GM12878 (cell line): ENCODE results near the gene ELFN2. TPM values are rescaled to one million over a fixed set of nuclear protein-coding genes. Genes with fewer than 3 reads are reported as not detected.

ENCODE experiments used
- ATAC-seq: fragments of 200-7000 bp; cut with Tn5 transposase; 3 replicates; pipeline ENCODE4 v1.9.1; 2020; ENCODE audit warnings: mild to moderate bottlenecking, moderate library complexity
- BruUV-seq: library from RNA; stranded (reverse); fragments of 400-500 nt; replicated peaks from 2 replicates; lab custom pipeline; 2021; lab: Mats Ljungman, UMichigan
- CTCF ChIA-PET: fragments of 300-600 bp; sonication (Branson Sonifier 250); formaldehyde crosslinking; extraction: SDS; loops from one replicate; lab custom pipeline; 2021; ENCODE audit warnings: inconsistent platforms; lab: Yijun Ruan, JAX
- POLR2A ChIA-PET: fragments of 350-600 bp; formaldehyde crosslinking; extraction: SDS; loops from one replicate; lab custom pipeline; 2021; ENCODE audit warnings: inconsistent platforms; lab: Charles Lee
- RAD21 ChIA-PET: fragments of 300-600 bp; sonication (Branson Sonifier 250); formaldehyde crosslinking; loops from one replicate; lab custom pipeline; 2023; ENCODE audit warnings: antibody characterized with exemption; ENCODE audit not compliant: unreplicated experiment; lab: Charles Lee
- SMC1A ChIA-PET: fragments of 300-600 bp; sonication (Branson Sonifier 250); formaldehyde crosslinking; loops from one replicate; lab custom pipeline; 2023; ENCODE audit not compliant: unreplicated experiment, uncharacterized antibody; lab: Charles Lee
- DNase-seq: peaks from one replicate; pipeline ENCODE4 v3.0.0-alpha.2; 2011; ENCODE audit warnings: low read depth, low spot score
- FAIRE-seq: peaks from 3 replicates; lab custom pipeline; 2011; peaks lifted over from hg19 to GRCh38; lab: Jason Lieb, UNC
- H2AFZ ChIP-seq: 2 replicates; pipeline ENCODE4 v1.6.0; 2011; ENCODE audit warnings: low read depth, low read length, control low read depth; ENCODE audit not compliant: control insufficient read depth
- H3K27ac ChIP-seq: 2 replicates; pipeline ENCODE4 v1.5.1; 2011; ENCODE audit warnings: control low read depth; ENCODE audit not compliant: control insufficient read depth, insufficient read depth
- H3K27me3 ChIP-seq, 2 experiments: replicated peaks in 1 of 2; 2 replicates each; pipeline versions ENCODE4 v1.6.0 to v1.6.1; 2011; ENCODE audit warnings: low read length in 1 of 2; ENCODE audit not compliant: control insufficient read depth in 2 of 2, insufficient read depth in 2 of 2
- H3K36me3 ChIP-seq, 2 experiments: 2 replicates each; pipeline ENCODE4 v1.5.1; 2011; ENCODE audit warnings: low read length in 1 of 2; ENCODE audit not compliant: control insufficient read depth in 2 of 2, insufficient read depth in 2 of 2
- H3K4me1 ChIP-seq: 2 replicates; pipeline ENCODE4 v1.6.1; 2011; ENCODE audit warnings: mild to moderate bottlenecking, low read length, moderate library complexity, mixed read lengths; ENCODE audit not compliant: control insufficient read depth, insufficient read depth
- H3K4me2 ChIP-seq: 2 replicates; pipeline ENCODE4 v1.6.0; 2011; ENCODE audit warnings: control low read depth; ENCODE audit not compliant: control insufficient read depth, insufficient read depth
- H3K4me3 ChIP-seq: fragments of 200-600 bp; sonication (generic); 2 replicates; pipeline ENCODE4 v1.5.1; 2016
- H3K79me2 ChIP-seq: 2 replicates; pipeline ENCODE4 v1.6.0; 2011; ENCODE audit warnings: low read length; ENCODE audit not compliant: control insufficient read depth, insufficient read depth
- H3K9ac ChIP-seq: 2 replicates; pipeline ENCODE4 v1.8.0; 2011; ENCODE audit warnings: low read length, control low read depth, mixed read lengths; ENCODE audit not compliant: control insufficient read depth, insufficient read depth
- H3K9me3 ChIP-seq: replicated peaks from 3 replicates; pipeline ENCODE4 v1.5.1; 2011; ENCODE audit warnings: mild to moderate bottlenecking, low read length; ENCODE audit not compliant: control insufficient read depth, insufficient read depth
- H4K20me1 ChIP-seq: 2 replicates; pipeline ENCODE4 v1.6.0; 2011; ENCODE audit not compliant: control insufficient read depth, insufficient read depth
- CHD2 ChIP-seq: IDR thresholded peaks from 2 replicates; pipeline ENCODE4 v1.6.1; 2011; ENCODE audit warnings: low read depth, low read length, improper control_type of control experiment, borderline replicate concordance
- CREM ChIP-seq: IDR thresholded peaks from 2 replicates; pipeline ENCODE4 v1.6.1; 2014; ENCODE audit warnings: antibody characterized with exemption, low read depth
- KAT2A ChIP-seq: conservative IDR thresholded peaks from 2 replicates; pipeline ENCODE4 v1.6.1; 2011; ENCODE audit warnings: low read depth, low read length; ENCODE audit not compliant: control insufficient read depth
- MTA2 ChIP-seq: fragments of 450-650 bp; IDR thresholded peaks from 2 replicates; pipeline ENCODE4 v1.6.1; 2016; ENCODE audit warnings: low read depth, mild to moderate bottlenecking, moderate library complexity
- MTA3 ChIP-seq: IDR thresholded peaks from 2 replicates; pipeline ENCODE4 v1.6.1; 2012; ENCODE audit warnings: low read length, inconsistent platforms, borderline replicate concordance
- NFIC ChIP-seq: IDR thresholded peaks from 2 replicates; pipeline ENCODE4 v1.6.1; 2012; ENCODE audit warnings: low read depth, mild to moderate bottlenecking, inconsistent platforms, low read length, moderate library complexity
- RELB ChIP-seq: fragments of 450-650 bp; IDR thresholded peaks from 2 replicates; pipeline ENCODE4 v1.6.1; 2017; ENCODE audit warnings: low read depth, mild to moderate bottlenecking, moderate library complexity
- REST ChIP-seq: IDR thresholded peaks from 2 replicates; pipeline ENCODE4 v1.6.1; 2012; ENCODE audit warnings: mild to moderate bottlenecking, low read depth, low read length
- SP1 ChIP-seq: IDR thresholded peaks from one replicate; pipeline ENCODE4 v1.6.1; 2011; ENCODE audit warnings: low read depth, low read length
- STAT1 ChIP-seq: fragments of 450-650 bp; conservative IDR thresholded peaks from 2 replicates; pipeline ENCODE4 v1.6.1; 2014; ENCODE audit warnings: antibody characterized with exemption, mild to moderate bottlenecking
- TCF7 ChIP-seq: IDR thresholded peaks from 2 replicates; pipeline ENCODE4 v1.6.1; 2014; ENCODE audit warnings: antibody characterized with exemption, borderline replicate concordance
- YBX1 ChIP-seq: fragments of 450-650 bp; IDR thresholded peaks from 2 replicates; pipeline ENCODE4 v1.6.1; 2016; ENCODE audit warnings: antibody characterized with exemption
- YY1 ChIP-seq: IDR thresholded peaks from 2 replicates; pipeline ENCODE4 v1.6.1; 2011; ENCODE audit warnings: low read depth, mild to moderate bottlenecking, low read length
- ZNF207 ChIP-seq: fragments of 450-650 bp; IDR thresholded peaks from 2 replicates; pipeline ENCODE4 v1.6.1; 2014; ENCODE audit warnings: antibody characterized with exemption, mild to moderate bottlenecking, borderline replicate concordance
- ZNF622 ChIP-seq: fragments of 450-650 bp; IDR thresholded peaks from 2 replicates; pipeline ENCODE4 v1.6.1; 2017; ENCODE audit warnings: mild to moderate bottlenecking, inconsistent platforms
- WGBS: methylation state at CpG from one replicate; pipeline ENCODE4 v1.1.6; 2016; ENCODE audit warnings: low lambda C conversion rate; ENCODE audit not compliant: insufficient replicate concordance, insufficient coverage; ENCODE audit errors: missing lambda C conversion rate; 5-methylcytosine and 5-hydroxymethylcytosine counted together
- in situ Hi-C: fragments of 300-500 bp; cut with MboI; formaldehyde crosslinking; loops from 9 replicates; pipeline ENCODE4 v1.14.3; 2018; ENCODE audit warnings: mixed read lengths
- intact Hi-C: fragments of 100-400 bp; cut with micrococcal nuclease; formaldehyde crosslinking; loops from one replicate; pipeline ENCODE4 v1.14.2; 2022; ENCODE audit not compliant: unreplicated experiment
- polyA plus RNA-seq, 11 experiments: library from polyadenylated mRNA; depleted of rRNA in 4 of 11; unstranded in 6 of 11; stranded (reverse) in 5 of 11; fragments of >200 nt; fragmentation: Nextera tagmentation in 4 of 11; fragmentation: Illumina TruSeq in 1 of 11; extraction: Ambion mirVana in 4 of 11; extraction: Trizol in 1 of 11; gene quantifications; 1 replicate in 1 of 11; 2 replicates in 10 of 11; pipeline versions ENCODE4 v1.2.1 to v1.2.3, GENCODE V29; 2011 to 2016; ENCODE audit warnings: inconsistent platforms in 2 of 11, missing spikeins in 2 of 11, low read depth in 1 of 11
- total RNA-seq, 4 experiments: library from RNA; depleted of rRNA in 3 of 4; stranded (reverse); fragments of >200 nt in 3 of 4; fragmentation: Illumina TruSeq in 1 of 4; extraction: Trizol in 1 of 4; gene quantifications; 2 replicates each; pipeline versions ENCODE4 v1.2.1 to v1.2.3, GENCODE V29; 2013 to 2021
- TF ChIP-seq, protein P1 (sequence below): fragments of 450-650 bp; IDR thresholded peaks from 2 replicates; pipeline ENCODE4 v1.6.1; 2016; ENCODE audit warnings: mild to moderate bottlenecking

The ELFN2 gene
- total and polyA plus RNA-seq, 10 of the 15 experiments (the other 5 are each of a cell fraction or from before 2014, with no cell fraction given): 0.03 to 0.05 TPM; not detected in 8

DNA sequence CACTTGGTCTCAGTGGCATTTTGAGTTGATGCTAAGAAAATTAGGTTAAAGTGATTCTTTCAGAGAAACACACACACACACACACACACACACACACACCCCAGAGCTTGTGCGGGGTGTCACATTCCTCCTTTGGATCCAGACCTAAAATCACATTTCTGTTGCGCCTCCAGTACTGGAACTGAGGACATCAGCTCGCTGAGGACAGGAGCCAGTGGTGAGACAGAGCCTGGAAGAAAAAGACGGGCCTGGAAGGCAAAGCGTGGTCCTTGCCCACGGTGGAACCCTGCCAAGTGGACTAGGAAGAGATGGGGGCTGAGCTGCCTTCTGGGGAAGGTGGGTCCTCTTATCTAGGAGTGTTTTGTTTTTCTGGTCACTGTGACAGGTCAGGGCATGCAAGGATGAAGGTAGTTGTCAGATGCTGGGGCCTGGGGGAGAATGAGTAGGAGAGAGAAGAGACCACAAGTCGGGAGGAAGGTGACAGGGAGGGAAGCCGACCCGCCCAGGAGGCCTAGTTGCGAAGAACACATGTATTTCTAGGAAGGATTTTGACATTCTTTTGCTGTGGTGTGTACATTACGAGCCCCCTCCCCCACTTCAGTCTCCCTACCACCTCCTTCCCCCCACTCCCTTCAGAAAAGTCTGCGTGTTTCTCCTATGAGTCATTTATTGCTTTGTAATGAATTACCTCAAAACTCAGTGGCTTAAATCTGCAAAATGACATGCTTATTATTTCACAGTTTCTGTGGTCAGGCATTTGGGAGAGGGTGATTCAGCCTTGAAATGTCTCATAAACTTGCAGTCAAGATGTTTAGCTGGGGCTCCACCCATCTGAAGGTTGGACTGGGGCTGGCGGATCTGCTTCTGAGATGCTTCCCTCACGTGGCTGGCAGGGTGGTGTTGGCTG lies 4.8 kb upstream of the ELFN2 start (continued):
- 0 out of 2 replicates have a peak, but pooled peaks have one; percentile 30 for TF ChIP-seq CREM
- no peak for TF ChIP-seq CHD2
- no peak for TF ChIP-seq MTA2

GRCh38 chr22:37431366-37431765 lies 4.1 kb upstream of the ELFN2 start:
- no peak for FAIRE-seq
- intact Hi-C loops: no loop called here
- SMC1A ChIA-PET: interaction anchor here (5.2 kb wide), 1 partner anchor 116 kb away, joined by 40 read pairs; no protein-coding TSS in a partner anchor
- no peak for TF ChIP-seq YY1
- TF ChIP-seq REST: no peak
- TF ChIP-seq ZNF622: no peak
- no peak for TF ChIP-seq SP1
- no peak for TF ChIP-seq MTA3
- no peak for TF ChIP-seq KAT2A
- TF ChIP-seq, protein P1, sequence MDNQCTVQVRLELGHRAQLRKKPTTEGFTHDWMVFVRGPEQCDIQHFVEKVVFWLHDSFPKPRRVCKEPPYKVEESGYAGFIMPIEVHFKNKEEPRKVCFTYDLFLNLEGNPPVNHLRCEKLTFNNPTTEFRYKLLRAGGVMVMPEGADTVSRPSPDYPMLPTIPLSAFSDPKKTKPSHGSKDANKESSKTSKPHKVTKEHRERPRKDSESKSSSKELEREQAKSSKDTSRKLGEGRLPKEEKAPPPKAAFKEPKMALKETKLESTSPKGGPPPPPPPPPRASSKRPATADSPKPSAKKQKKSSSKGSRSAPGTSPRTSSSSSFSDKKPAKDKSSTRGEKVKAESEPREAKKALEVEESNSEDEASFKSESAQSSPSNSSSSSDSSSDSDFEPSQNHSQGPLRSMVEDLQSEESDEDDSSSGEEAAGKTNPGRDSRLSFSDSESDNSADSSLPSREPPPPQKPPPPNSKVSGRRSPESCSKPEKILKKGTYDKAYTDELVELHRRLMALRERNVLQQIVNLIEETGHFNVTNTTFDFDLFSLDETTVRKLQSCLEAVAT: no peak
- TF ChIP-seq CREM: no peak
- no peak for TF ChIP-seq RELB
- TF ChIP-seq YBX1: no peak
- TF ChIP-seq ZNF207: no peak
- no peak for TF ChIP-seq TCF7
- no peak for TF ChIP-seq NFIC
- TF ChIP-seq STAT1: no peak

More at GRCh38 chr22:37431366-37431765, 4.1 kb upstream of the ELFN2 start:
- no peaks in the 10 kb centered on the region for H4K20me1 ChIP-seq
- ATAC-seq (no peak), DNase-seq (no peak)
- POLR2A ChIA-PET: interaction anchor here (0.7 kb wide), 1 partner anchor 146 kb away, joined by 4 read pairs; no protein-coding TSS in a partner anchor
- BruUV-seq: no TSS peak
- RAD21 ChIA-PET: interaction anchor here (1.2 to 4.4 kb wide), 3 partner anchors 27 to 117 kb away, joined by 3 to 36 read pairs (median 3); no protein-coding TSS in a partner anchor
- H3K27me3 ChIP-seq: peaks cover 6 to 11% of the 10 kb centered on the region in 2 experiments
- no peaks in the 10 kb centered on the region for H3K4me1 ChIP-seq
- H3K4me3 ChIP-seq: no peak overlapping the region
- no peak overlapping the region for H2AFZ ChIP-seq
- peaks cover 3% of the 10 kb centered on the region; the same call in 1 of the 3 replicates for H3K9me3 ChIP-seq
- CTCF ChIA-PET: interaction anchor here (0.7 to 4.6 kb wide), 7 partner anchors 9 to 897 kb away, joined by 3 to 72 read pairs (median 3); no protein-coding TSS in a partner anchor
- WGBS: 54% methylated on average over 9 of the region's 9 CpGs
- no peak overlapping the region for H3K27ac ChIP-seq
- no peaks in the 10 kb centered on the region for H3K79me2 ChIP-seq
- no peak overlapping the region for H3K4me2 ChIP-seq
- H3K36me3 ChIP-seq: no peaks in the 10 kb centered on the region
- no peak overlapping the region for H3K9ac ChIP-seq
- in situ Hi-C loops: no loop called here
